ENCODE data around the gene TRMT2A.

The TRMT2A gene

GRCh38 chr22:20147237-20147988 lies 30.4 kb upstream of the TRMT2A start:
- FAIRE-seq = no peak

GRCh38 chr22:20146777-20147176 lies 29.8 kb upstream of the TRMT2A start:
- FAIRE-seq = no peak

GRCh38 chr22:20145832-20146223 lies 28.8 kb upstream of the TRMT2A start:
- no peak for FAIRE-seq

GRCh38 chr22:20145206-20145831 lies 28.3 kb upstream of the TRMT2A start:
- no peak for FAIRE-seq

GRCh38 chr22:20143883-20144665 lies 27.0 kb upstream of the TRMT2A start:
- FAIRE-seq = no peak

- no peak for FAIRE-seq
Observed at GRCh38 chr22:20142711-20143621, 25.9 kb upstream of the TRMT2A start.

- FAIRE-seq = no peak
Observed at GRCh38 chr22:20141186-20142077, 24.4 kb upstream of the TRMT2A start.

GRCh38 chr22:20140521-20140964 lies 23.5 kb upstream of the TRMT2A start:
- FAIRE-seq = no peak

- no peak for FAIRE-seq
Observed at GRCh38 chr22:20140107-20140445, 23.1 kb upstream of the TRMT2A start.

- no peak for FAIRE-seq
Observed at GRCh38 chr22:20139391-20140106, 22.5 kb upstream of the TRMT2A start.

GRCh38 chr22:20138868-20139267 lies 21.8 kb upstream of the TRMT2A start:
- no peak for FAIRE-seq

- no peak for FAIRE-seq
Observed at GRCh38 chr22:20138417-20138738, 21.4 kb upstream of the TRMT2A start.

- no peak for FAIRE-seq
Observed at GRCh38 chr22:20137671-20138416, 20.8 kb upstream of the TRMT2A start.

- no peak for FAIRE-seq
Observed at GRCh38 chr22:20137113-20137512, 20.1 kb upstream of the TRMT2A start.

GRCh38 chr22:20136603-20136873 lies 19.5 kb upstream of the TRMT2A start:
- no peak for FAIRE-seq

GRCh38 chr22:20135806-20136602 lies 19.0 kb upstream of the TRMT2A start:
- no peak for FAIRE-seq

GRCh38 chr22:20135265-20135664 lies 18.2 kb upstream of the TRMT2A start:
- FAIRE-seq = no peak

GRCh38 chr22:20133930-20134549 lies 17.0 kb upstream of the TRMT2A start:
- FAIRE-seq = no peak

GRCh38 chr22:20132686-20133246 lies 15.7 kb upstream of the TRMT2A start:
- no peak for FAIRE-seq
